ENCODE results near the gene ZNF618.

Gene ZNF618

GRCh38 chr9:113886026-113886369, 9.9 kb downstream of the ZNF618 start:
- DNase-seq, result no peak

DNA sequence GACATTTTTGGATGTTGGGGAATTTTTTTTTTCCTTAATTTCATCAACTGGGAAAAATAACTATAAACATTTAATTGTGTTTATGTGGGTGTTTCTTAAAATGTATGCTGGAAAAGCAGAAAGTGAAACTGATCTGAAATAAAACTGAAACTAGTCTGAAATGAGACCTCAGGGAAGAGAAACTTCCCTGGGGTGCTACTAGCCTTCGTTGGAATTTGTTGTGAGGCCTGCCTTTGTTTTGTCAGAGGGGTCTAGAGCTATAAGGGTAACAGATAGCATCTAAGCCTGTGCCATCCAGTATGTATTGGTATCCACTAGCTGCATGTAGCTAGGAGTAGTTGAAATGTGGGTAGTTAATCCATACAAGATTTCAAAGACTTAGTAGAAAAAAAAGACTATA, 10.4 kb downstream of the ZNF618 start:
- DNase-seq, result no peak

- no peak for DNase-seq
Measured at GRCh38 chr9:113886933-113887332, 10.8 kb downstream of the ZNF618 start.

DNA sequence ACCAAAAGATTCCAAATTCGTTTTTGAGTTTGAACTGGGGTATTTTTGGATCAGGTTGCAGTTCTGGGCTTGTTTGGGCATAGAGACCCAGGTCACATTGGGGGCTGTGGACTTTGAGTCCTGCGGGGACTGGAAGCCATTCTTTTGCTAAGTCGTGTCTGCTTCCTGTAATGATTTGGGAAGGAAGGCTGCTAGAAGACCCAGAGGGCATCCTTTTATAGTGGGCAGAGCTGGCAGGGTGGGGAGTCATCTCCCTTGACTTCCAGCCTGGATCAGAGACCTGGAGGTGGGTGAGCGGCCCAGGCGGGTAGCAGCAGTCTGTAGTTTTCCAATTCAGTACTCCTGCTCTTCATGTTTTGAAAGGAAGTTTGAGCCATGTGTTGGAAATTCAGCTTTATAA, 11.3 kb downstream of the ZNF618 start:
- DNase-seq, result no peak

DNA sequence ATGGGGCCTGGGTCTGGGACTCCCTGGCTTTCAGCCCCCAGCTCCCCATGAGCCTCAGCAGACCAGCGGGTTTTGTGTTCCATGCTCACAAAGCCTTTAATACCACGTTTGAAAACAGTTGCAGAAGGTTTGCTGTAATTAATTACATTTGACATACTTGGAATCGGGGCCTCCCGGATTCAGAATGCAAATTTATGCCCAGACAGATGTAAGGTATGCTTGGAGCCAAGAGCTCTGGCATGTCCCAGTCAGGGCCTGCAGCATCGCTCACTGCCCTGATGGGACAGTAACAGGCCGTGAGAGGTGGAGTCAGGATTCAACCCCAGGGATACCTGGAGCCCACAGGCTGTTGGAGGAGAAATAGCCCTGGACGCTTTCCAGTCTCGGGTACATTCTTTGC, 12.2 kb downstream of the ZNF618 start:
- no peak for DNase-seq

DNA sequence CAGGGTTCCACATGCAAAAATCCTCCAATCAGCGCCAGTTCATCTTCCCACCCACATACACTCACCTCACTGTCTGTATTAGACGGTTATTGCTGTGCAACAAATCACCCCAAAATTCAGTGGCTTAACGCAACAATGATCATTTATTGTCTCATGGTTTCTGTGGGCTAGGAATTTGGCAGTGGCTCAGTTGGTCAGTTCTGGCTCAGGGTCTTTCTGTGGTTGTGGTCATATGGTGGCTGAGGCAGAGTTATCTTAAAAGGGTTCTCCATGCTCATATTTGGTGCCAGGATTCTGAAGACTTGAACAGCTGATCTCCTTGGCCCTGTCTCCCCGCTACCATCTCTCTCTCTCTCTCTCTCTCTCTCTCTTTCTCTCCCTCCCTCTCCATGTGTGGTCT, 12.9 kb downstream of the ZNF618 start:
- no peak for DNase-seq

GRCh38 chr9:113890704-113891103, 14.6 kb downstream of the ZNF618 start:
- DNase-seq, result no peak

- DNase-seq, result no peak
Measured at GRCh38 chr9:113892861-113893491, 16.9 kb downstream of the ZNF618 start.

- no peak for DNase-seq
Measured at GRCh38 chr9:113894166-113894565, 18.1 kb downstream of the ZNF618 start.

DNA sequence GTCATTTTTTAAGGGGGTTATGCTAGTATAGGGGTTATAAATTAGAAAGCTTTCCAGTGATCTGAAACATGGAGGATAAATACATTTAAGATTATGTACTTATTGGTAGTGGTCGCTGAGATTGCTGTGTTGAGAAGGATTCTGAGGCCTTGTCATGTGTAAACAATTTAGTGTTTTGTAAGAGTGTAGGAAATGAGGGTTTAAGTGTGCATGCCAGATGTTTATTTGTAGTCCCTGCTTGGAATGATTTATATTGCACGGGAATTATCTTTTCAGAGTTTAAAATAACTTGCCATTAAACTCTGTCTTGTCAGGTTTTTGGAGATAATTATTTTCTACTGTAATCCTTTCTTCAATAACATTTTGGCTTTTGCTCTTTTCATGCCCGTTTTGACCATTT, 19.4 kb downstream of the ZNF618 start:
- DNase-seq, result no peak

- DNase-seq, result no peak
Measured at GRCh38 chr9:113896713-113897112, 20.6 kb downstream of the ZNF618 start.

GRCh38 chr9:113898151-113898550, 22.0 kb downstream of the ZNF618 start:
- no peak for DNase-seq

GRCh38 chr9:113898596-113898995, 22.5 kb downstream of the ZNF618 start:
- DNase-seq, result no peak

GRCh38 chr9:113899205-113899604, 23.1 kb downstream of the ZNF618 start:
- no peak for DNase-seq

- no peak for DNase-seq
Measured at GRCh38 chr9:113901221-113901688, 25.1 kb downstream of the ZNF618 start.

DNA sequence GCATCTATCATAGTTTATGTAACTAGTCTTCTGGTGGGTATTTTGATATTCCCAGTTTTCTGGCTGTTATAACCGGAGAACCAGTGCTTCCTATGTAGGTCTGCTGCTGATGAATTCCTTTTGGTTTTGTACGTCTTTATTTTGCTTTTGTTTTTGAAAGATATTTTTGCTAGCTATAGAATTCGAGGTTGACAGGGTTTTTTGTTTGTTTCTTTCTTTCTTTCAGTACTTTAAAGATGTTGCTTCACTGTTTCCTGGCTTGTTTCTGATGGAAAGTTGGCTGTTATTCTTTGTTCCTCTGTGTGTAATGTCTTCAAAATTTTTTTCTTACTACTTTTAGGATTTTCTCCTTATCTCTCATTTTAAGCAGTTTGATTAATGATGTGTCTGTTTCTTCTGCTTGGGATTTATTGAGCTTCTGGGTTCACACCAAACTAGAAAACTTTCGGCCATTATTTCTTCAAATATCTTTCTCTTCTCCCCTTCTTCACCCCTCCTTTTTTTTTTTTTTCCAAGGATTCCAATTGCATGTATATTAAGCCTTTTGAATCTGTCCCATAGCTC, 27.5 kb downstream of the ZNF618 start:
- DNase-seq, result no peak

GRCh38 chr9:113906411-113907110, 30.5 kb downstream of the ZNF618 start:
- no peak for DNase-seq

GRCh38 chr9:113907282-113907681, 31.2 kb downstream of the ZNF618 start:
- no peak for DNase-seq

DNA sequence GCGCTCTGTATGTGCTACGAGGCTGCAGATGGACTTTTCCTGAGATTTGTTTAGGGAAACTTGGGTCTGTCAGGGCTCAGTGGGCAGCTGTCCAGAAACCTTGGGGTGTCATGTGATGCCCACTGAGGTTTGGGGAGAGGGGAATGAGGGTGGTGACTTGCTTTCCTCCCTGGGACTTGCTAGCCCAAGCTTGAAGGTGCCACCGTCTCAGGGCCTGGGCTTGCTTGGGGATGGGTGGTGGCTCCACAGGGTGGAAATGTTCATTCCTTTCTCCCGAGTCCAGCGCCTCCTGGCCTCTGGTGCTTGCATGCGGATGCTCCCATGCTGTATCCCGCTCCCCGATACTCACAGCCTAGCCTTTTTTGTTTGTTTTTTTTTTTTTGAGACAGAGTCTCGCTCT, 33.3 kb downstream of the ZNF618 start:
- DNase-seq, result no peak

- DNase-seq, result no peak
Measured at GRCh38 chr9:113910036-113910639, 34.0 kb downstream of the ZNF618 start.

DNA sequence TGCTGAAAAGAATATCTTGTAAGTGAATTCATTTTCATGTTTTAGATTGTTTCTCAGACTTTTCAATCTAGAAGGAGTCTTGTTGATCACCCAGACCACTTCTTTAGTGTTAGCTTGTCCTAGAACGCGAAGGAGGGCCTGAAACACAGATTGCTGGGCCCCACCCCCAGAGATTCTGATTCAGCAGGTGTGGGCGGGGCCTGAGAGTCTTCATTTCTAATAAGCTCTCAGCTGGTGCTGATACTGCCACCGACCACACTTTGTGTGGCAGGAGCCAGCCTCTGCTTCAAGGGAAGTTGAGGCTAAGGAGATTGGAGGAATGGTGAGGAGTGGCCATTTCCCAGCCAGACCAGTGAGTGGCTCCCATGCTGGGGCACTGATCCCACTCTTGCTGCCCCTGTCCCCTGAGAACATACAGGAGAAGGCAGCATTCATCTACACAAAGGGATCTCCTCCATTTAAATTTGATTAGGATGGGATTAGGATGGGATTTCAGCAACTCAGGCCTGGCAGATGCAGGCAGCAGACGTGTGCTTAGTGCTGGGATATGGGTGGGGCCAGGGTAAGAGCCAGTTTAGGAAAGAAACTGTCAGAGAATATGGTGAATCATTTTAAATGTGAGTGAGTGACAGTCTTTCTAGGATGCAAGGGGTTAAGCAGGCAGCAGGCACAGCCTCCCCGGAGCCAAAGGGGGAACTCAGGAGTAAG, 35.9 kb downstream of the ZNF618 start:
- no peak for DNase-seq

GRCh38 chr9:113912816-113913215, 36.7 kb downstream of the ZNF618 start:
- no peak for DNase-seq

DNA sequence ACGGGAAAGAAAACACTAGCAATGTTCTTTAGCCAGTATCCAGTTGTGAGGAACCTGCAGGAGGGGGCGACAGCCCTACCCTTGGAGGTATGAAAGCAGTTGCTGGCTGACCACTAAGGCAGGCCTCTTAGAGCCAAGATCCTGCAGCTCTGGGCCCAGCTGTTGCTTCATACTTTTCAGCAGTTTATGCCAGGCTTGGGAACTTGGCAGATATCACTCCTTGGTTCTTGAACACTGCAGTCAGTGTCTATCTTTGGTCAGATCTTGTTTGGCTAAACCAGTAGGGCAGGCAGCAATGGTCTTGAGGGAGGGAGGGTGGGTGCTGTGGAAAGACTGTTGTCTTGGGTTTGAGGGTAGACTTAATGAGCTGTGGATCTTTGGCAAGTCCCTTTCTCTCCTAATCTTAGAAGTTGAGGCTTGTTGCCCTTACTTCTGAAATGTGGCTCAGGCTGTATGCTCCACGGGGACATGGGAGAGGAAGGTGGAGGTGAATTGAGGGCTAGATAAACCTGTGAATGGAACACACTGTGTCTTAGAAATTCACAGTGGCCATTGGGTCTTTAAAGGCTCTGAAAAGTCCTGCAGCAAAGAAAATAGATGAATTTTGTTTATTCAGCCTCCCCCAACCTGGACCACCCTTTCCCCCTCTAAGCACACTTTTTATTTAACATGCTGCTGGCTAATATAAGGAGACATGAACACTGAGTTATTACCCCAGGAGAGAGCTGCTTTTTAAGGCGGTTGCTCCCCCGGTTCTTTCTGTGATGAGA, 37.5 kb downstream of the ZNF618 start:
- no peak for DNase-seq
